Astrocyte (in vitro differentiated cells and primary cell): ENCODE measurements around the gene SLC12A4.

ENCODE experiments used
- CTCF ChIP-seq: IDR thresholded peaks from 2 replicates; pipeline ENCODE4 v1.5.1; 2011; ENCODE audit warnings: low read depth, mild to moderate bottlenecking, inconsistent platforms, low read length, moderate library complexity; ENCODE audit not compliant: insufficient read depth
- EZH2 ChIP-seq: IDR thresholded peaks from 2 replicates; pipeline ENCODE4 v1.6.1; 2012; ENCODE audit warnings: mild to moderate bottlenecking, low read length, inconsistent platforms; ENCODE audit not compliant: insufficient read depth

GRCh38 chr16:67915831-67916723 lies 52.4 kb downstream of the SLC12A4 start:
- no peak for TF ChIP-seq CTCF
- no peak for TF ChIP-seq EZH2
